ENCODE data around the gene PRDM16. TPM values are rescaled to one million over a fixed set of nuclear protein-coding genes. Genes with fewer than 3 reads are reported as not detected.

The PRDM16 gene
- total RNA-seq, 1 experiment from 2014 or later: 0.04 TPM

DNA sequence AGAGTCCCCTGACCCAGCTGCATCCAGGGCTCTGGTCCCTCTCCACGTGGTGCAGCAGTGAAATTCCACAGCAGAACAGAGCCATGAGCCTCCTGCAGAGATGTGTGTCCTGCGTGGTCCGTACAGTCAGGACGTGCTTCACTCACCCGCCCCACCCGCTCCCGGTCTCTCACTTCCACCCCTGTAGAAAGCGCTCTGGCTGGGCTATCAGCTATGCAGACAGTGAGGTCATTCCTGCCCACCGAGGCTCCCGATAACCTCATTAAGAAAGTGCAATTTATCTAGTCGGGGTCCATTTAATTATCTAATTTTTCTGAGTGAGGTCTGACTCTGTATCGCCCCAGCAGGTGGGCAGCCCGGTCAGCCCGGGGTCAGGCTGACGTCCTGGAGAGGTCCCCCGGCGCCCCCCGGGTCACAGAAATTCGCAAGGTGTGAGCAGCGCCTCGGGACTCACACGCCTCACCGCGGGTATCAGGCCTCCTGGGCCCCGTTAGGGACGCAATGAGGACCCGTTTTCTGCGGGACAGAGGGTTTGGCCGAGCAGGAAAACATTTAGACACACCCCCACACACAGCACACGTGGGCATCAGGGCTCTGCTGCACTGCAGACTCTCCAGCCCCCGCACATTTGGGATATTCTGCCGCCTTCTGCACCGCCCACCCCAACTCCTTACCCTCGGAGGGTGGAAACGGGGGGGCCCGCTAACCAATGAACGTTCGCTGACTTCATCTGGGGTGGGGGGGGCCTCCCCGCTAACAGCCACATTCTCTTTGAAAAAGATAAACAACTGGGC, 76.7 kb downstream of the PRDM16 start:
- Histone ChIP-seq H3K27me3 (ENCODE audit: low read length) (peaks cover 95% of the 10 kb centered on the region), H3K4me3 (ENCODE audit: low read length) (no peak overlapping the region), H3K27ac (ENCODE audit: low read length) (no peak overlapping the region), H2AFZ (ENCODE audit: low read length) (no peak overlapping the region), H3K9ac (ENCODE audit: low read length) (no peak overlapping the region), H3K79me2 (ENCODE audit: low read length) (no peaks in the 10 kb centered on the region), H3K36me3 (ENCODE audit: low read depth, low read length) (no peaks in the 10 kb centered on the region), H3K4me2 (ENCODE audit: low read length) (no peak overlapping the region), H3F3A (ENCODE audit: low read length, unreplicated experiment) (no peaks in the 10 kb centered on the region), H4K20me1 (ENCODE audit: low read length) (no peaks in the 10 kb centered on the region), H3K9me2 (replicated peaks; ENCODE audit: low read length) (no peaks in the 10 kb centered on the region), H3K4me1 (ENCODE audit: insufficient read depth, low read length) (no peaks in the 10 kb centered on the region), H3K9me3 (ENCODE audit: low read length) (no peaks in the 10 kb centered on the region)
- CTCF ChIA-PET: no interaction called here
- ATAC-seq (no peak), DNase-seq (no peak)
- BruUV-seq (replicated peaks): no TSS peak
- POLR2A ChIA-PET (ENCODE audit: unreplicated experiment): no interaction called here
- intact Hi-C loops (cut with micrococcal nuclease): no loop called here
- TF ChIP-seq EZH2 (IDR thresholded peaks at IDR 0.05; ENCODE audit: low read length, unreplicated experiment) (no peak), EZH2phosphoT487 (IDR thresholded peaks at IDR 0.05; ENCODE audit: borderline replicate concordance, low read length) (no peak)
- TF ChIP-seq, protein P1, sequence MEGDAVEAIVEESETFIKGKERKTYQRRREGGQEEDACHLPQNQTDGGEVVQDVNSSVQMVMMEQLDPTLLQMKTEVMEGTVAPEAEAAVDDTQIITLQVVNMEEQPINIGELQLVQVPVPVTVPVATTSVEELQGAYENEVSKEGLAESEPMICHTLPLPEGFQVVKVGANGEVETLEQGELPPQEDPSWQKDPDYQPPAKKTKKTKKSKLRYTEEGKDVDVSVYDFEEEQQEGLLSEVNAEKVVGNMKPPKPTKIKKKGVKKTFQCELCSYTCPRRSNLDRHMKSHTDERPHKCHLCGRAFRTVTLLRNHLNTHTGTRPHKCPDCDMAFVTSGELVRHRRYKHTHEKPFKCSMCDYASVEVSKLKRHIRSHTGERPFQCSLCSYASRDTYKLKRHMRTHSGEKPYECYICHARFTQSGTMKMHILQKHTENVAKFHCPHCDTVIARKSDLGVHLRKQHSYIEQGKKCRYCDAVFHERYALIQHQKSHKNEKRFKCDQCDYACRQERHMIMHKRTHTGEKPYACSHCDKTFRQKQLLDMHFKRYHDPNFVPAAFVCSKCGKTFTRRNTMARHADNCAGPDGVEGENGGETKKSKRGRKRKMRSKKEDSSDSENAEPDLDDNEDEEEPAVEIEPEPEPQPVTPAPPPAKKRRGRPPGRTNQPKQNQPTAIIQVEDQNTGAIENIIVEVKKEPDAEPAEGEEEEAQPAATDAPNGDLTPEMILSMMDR (conservative IDR thresholded peaks at IDR 0.05; ENCODE audit: low read depth, low read length): no peak

DNA sequence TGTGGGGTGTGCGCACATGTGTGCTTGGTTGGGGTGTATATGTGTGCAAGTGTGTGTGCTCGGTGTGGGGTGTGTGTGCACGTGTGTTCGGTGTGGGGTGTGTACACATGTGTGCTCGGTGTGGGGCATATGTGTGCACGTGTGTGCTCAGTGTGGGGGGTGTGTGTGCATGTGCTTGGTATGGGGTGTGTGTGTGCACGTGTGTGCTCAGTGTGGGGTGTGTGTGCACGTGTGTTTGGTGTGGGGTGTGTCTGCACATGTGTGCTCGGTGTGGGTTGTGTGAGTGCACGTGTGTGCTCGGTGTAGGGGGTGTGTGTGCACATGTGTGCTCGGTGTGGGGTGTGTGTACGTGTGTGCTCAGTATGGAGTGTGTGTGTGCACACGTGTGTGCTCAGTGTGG, 77.5 kb downstream of the PRDM16 start:
- no peak overlapping the region for H3K27ac ChIP-seq (ENCODE audit: low read length)
- ChIA-PET CTCF (no interaction called here), POLR2A (ENCODE audit: unreplicated experiment) (no interaction called here)
- no peaks in the 10 kb centered on the region for H4K20me1 ChIP-seq (ENCODE audit: low read length)
- ATAC-seq (no peak), DNase-seq (no peak)
- no peaks in the 10 kb centered on the region for H3K9me2 ChIP-seq (replicated peaks; ENCODE audit: low read length)
- no peak for TF ChIP-seq EZH2phosphoT487 (IDR thresholded peaks at IDR 0.05; ENCODE audit: borderline replicate concordance, low read length)
- no peak for TF ChIP-seq EZH2 (IDR thresholded peaks at IDR 0.05; ENCODE audit: low read length, unreplicated experiment)
- no peaks in the 10 kb centered on the region for H3K4me1 ChIP-seq (ENCODE audit: insufficient read depth, low read length)
- no peak overlapping the region for H2AFZ ChIP-seq (ENCODE audit: low read length)
- no peak overlapping the region for H3K4me3 ChIP-seq (ENCODE audit: low read length)
- no peaks in the 10 kb centered on the region for H3F3A ChIP-seq (ENCODE audit: low read length, unreplicated experiment)
- no TSS peak for BruUV-seq (replicated peaks)
- no peaks in the 10 kb centered on the region for H3K79me2 ChIP-seq (ENCODE audit: low read length)
- intact Hi-C loops (cut with micrococcal nuclease): no loop called here
- H3K27me3 ChIP-seq (ENCODE audit: low read length): peaks cover 94% of the 10 kb centered on the region
- no peak overlapping the region for H3K9ac ChIP-seq (ENCODE audit: low read length)
- no peaks in the 10 kb centered on the region for H3K36me3 ChIP-seq (ENCODE audit: low read depth, low read length)
- no peaks in the 10 kb centered on the region for H3K9me3 ChIP-seq (ENCODE audit: low read length)
- H3K4me2 ChIP-seq (ENCODE audit: low read length): no peak overlapping the region

DNA sequence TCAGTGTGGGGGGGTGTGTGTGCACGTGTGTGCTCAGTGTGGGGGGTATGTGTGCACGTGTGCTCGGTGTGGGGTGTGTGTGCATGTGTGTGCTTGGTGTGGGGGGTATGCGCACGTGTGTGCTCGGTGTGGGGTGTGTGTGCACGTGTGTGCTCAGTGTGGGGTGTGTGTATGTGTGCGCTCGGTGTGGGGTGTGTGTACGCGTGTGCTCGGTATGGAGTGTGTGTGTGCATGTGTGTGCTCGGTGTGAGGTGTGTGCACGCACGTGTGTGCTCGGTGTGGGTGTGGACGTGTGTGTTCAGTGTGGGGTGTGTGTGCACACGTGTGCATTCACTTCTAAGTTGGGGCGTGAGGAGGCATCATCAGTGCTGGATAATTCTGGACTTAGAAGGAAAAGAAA, 77.9 kb downstream of the PRDM16 start:
- ATAC-seq: no peak
- ChIA-PET CTCF (no interaction called here), POLR2A (ENCODE audit: unreplicated experiment) (no interaction called here)
- peaks cover 94% of the 10 kb centered on the region for H3K27me3 ChIP-seq (ENCODE audit: low read length)
- H3K4me1 ChIP-seq (ENCODE audit: insufficient read depth, low read length): no peaks in the 10 kb centered on the region
- no peaks in the 10 kb centered on the region for H3K79me2 ChIP-seq (ENCODE audit: low read length)
- intact Hi-C loops (cut with micrococcal nuclease): no loop called here
- no TSS peak for BruUV-seq (replicated peaks)
- no peak overlapping the region for H2AFZ ChIP-seq (ENCODE audit: low read length)
- H3K9me2 ChIP-seq (replicated peaks; ENCODE audit: low read length): no peaks in the 10 kb centered on the region
- H3K9me3 ChIP-seq (ENCODE audit: low read length): no peaks in the 10 kb centered on the region
- no peak overlapping the region for H3K4me2 ChIP-seq (ENCODE audit: low read length)
- no peak for DNase-seq
- no peaks in the 10 kb centered on the region for H3F3A ChIP-seq (ENCODE audit: low read length, unreplicated experiment)
- no peak overlapping the region for H3K4me3 ChIP-seq (ENCODE audit: low read length)
- no peaks in the 10 kb centered on the region for H4K20me1 ChIP-seq (ENCODE audit: low read length)
- no peak overlapping the region for H3K9ac ChIP-seq (ENCODE audit: low read length)
- no peaks in the 10 kb centered on the region for H3K36me3 ChIP-seq (ENCODE audit: low read depth, low read length)
- H3K27ac ChIP-seq (ENCODE audit: low read length): no peak overlapping the region
- TF ChIP-seq EZH2phosphoT487 (IDR thresholded peaks at IDR 0.05; ENCODE audit: borderline replicate concordance, low read length): no peak
- TF ChIP-seq, protein P1 (conservative IDR thresholded peaks at IDR 0.05; ENCODE audit: low read depth, low read length): no peak
- TF ChIP-seq EZH2 (IDR thresholded peaks at IDR 0.05; ENCODE audit: low read length, unreplicated experiment): no peak
